Thymus (tissue), 2 donors: ENCODE measurements around the gene PXMP2. TPM values are rescaled to one million over a fixed set of nuclear protein-coding genes. Genes with fewer than 3 reads are reported as not detected.

Experiments used
- polyA plus RNA-seq: library from polyadenylated mRNA; stranded (reverse); fragments of 200-250 nt; gene quantifications from one replicate; pipeline ENCODE4 v1.2.3, GENCODE V29; 2013
- total RNA-seq: library from RNA; stranded (reverse); fragments of 120-200 nt; gene quantifications from one replicate; pipeline ENCODE4 v1.2.4, GENCODE V29; 2013
- donor health status: healthy.

The PXMP2 gene
- total and polyA plus RNA-seq, 2 donors: 6.3 to 50.1 TPM

Other genes with a start within 250 kb of the PXMP2 start
- gene FBRSL1, start 197.4 kb upstream of the PXMP2 start, total RNA-seq: 5.9 TPM
- 28.7 TPM for gene FBRSL1, start 197.4 kb upstream of the PXMP2 start, polyA plus RNA-seq
- 0.61 TPM for gene LRCOL1, start 77.0 kb upstream of the PXMP2 start, total RNA-seq
- gene LRCOL1, start 77.0 kb upstream of the PXMP2 start, polyA plus RNA-seq: 1.1 TPM
- gene P2RX2, start 68.8 kb upstream of the PXMP2 start, total RNA-seq: 0.66 TPM
- gene P2RX2, start 68.8 kb upstream of the PXMP2 start, polyA plus RNA-seq: 2.5 TPM
- gene POLE, start 245 bp upstream of the PXMP2 start, total RNA-seq: 22.2 TPM
- gene POLE, start 245 bp upstream of the PXMP2 start, polyA plus RNA-seq: 19.3 TPM
- 31.6 TPM for gene PGAM5, start 23.3 kb downstream of the PXMP2 start, total RNA-seq
- 17.4 TPM for gene PGAM5, start 23.3 kb downstream of the PXMP2 start, polyA plus RNA-seq
- 45.4 TPM for gene ANKLE2, start 74.2 kb downstream of the PXMP2 start, total RNA-seq
- gene ANKLE2, start 74.2 kb downstream of the PXMP2 start, polyA plus RNA-seq: 62.5 TPM
- 34.2 TPM for gene GOLGA3, start 141.3 kb downstream of the PXMP2 start, total RNA-seq
- gene GOLGA3, start 141.3 kb downstream of the PXMP2 start, polyA plus RNA-seq: 19.5 TPM
- gene CHFR, start 200.0 kb downstream of the PXMP2 start, total RNA-seq: 39.5 TPM
- 85.4 TPM for gene CHFR, start 200.0 kb downstream of the PXMP2 start, polyA plus RNA-seq